ENCODE results near the gene ZYG11A. TPM values are rescaled to one million over a fixed set of nuclear protein-coding genes. Genes with fewer than 3 reads are reported as not detected.

The ZYG11A gene
- total and polyA plus RNA-seq, 2 of the 8 experiments (the other 6 are each of a cell fraction or from before 2014, with no cell fraction given): 0.89 to 2.6 TPM

DNA sequence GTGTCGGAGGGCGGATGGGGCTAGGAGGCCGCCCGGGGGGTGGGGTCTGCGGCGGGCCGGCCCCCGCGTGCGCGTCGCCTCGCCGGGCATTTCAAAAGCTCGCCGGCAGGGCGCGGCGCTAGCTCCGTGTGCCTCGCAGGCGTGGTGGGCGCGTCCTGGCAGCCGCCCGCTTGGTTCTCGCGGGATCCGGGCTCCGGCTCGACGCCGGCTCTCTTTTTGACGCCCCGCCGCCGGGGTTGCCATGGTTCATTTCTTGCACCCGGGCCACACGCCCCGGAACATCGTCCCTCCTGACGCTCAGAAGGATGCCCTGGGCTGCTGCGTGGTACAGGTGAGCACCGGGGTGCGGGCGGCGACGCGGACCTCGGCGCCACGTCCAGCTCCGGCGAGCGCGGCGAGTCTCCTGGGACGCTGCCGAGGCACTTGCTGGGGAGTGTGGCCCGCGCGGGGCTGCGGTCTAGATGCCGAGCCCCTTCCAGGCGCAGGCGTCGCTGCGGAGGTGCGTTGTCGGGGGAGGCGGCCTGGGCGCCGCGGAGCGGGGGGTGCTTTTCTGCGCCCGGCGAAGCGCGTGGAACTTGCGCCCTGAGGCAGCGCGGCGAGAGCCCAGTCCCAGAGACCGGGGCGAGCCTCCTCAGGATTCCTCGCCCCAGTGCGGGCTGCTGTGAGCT lies at the start of gene ZYG11A (continued):
- TF ChIP-seq, protein P1, sequence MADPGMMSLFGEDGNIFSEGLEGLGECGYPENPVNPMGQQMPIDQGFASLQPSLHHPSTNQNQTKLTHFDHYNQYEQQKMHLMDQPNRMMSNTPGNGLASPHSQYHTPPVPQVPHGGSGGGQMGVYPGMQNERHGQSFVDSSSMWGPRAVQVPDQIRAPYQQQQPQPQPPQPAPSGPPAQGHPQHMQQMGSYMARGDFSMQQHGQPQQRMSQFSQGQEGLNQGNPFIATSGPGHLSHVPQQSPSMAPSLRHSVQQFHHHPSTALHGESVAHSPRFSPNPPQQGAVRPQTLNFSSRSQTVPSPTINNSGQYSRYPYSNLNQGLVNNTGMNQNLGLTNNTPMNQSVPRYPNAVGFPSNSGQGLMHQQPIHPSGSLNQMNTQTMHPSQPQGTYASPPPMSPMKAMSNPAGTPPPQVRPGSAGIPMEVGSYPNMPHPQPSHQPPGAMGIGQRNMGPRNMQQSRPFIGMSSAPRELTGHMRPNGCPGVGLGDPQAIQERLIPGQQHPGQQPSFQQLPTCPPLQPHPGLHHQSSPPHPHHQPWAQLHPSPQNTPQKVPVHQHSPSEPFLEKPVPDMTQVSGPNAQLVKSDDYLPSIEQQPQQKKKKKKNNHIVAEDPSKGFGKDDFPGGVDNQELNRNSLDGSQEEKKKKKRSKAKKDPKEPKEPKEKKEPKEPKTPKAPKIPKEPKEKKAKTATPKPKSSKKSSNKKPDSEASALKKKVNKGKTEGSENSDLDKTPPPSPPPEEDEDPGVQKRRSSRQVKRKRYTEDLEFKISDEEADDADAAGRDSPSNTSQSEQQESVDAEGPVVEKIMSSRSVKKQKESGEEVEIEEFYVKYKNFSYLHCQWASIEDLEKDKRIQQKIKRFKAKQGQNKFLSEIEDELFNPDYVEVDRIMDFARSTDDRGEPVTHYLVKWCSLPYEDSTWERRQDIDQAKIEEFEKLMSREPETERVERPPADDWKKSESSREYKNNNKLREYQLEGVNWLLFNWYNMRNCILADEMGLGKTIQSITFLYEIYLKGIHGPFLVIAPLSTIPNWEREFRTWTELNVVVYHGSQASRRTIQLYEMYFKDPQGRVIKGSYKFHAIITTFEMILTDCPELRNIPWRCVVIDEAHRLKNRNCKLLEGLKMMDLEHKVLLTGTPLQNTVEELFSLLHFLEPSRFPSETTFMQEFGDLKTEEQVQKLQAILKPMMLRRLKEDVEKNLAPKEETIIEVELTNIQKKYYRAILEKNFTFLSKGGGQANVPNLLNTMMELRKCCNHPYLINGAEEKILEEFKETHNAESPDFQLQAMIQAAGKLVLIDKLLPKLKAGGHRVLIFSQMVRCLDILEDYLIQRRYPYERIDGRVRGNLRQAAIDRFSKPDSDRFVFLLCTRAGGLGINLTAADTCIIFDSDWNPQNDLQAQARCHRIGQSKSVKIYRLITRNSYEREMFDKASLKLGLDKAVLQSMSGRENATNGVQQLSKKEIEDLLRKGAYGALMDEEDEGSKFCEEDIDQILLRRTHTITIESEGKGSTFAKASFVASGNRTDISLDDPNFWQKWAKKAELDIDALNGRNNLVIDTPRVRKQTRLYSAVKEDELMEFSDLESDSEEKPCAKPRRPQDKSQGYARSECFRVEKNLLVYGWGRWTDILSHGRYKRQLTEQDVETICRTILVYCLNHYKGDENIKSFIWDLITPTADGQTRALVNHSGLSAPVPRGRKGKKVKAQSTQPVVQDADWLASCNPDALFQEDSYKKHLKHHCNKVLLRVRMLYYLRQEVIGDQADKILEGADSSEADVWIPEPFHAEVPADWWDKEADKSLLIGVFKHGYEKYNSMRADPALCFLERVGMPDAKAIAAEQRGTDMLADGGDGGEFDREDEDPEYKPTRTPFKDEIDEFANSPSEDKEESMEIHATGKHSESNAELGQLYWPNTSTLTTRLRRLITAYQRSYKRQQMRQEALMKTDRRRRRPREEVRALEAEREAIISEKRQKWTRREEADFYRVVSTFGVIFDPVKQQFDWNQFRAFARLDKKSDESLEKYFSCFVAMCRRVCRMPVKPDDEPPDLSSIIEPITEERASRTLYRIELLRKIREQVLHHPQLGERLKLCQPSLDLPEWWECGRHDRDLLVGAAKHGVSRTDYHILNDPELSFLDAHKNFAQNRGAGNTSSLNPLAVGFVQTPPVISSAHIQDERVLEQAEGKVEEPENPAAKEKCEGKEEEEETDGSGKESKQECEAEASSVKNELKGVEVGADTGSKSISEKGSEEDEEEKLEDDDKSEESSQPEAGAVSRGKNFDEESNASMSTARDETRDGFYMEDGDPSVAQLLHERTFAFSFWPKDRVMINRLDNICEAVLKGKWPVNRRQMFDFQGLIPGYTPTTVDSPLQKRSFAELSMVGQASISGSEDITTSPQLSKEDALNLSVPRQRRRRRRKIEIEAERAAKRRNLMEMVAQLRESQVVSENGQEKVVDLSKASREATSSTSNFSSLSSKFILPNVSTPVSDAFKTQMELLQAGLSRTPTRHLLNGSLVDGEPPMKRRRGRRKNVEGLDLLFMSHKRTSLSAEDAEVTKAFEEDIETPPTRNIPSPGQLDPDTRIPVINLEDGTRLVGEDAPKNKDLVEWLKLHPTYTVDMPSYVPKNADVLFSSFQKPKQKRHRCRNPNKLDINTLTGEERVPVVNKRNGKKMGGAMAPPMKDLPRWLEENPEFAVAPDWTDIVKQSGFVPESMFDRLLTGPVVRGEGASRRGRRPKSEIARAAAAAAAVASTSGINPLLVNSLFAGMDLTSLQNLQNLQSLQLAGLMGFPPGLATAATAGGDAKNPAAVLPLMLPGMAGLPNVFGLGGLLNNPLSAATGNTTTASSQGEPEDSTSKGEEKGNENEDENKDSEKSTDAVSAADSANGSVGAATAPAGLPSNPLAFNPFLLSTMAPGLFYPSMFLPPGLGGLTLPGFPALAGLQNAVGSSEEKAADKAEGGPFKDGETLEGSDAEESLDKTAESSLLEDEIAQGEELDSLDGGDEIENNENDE (IDR thresholded peaks at IDR 0.05; ENCODE audit: insufficient replicate concordance, low read length): no peak
- peak; percentile 68 for TF ChIP-seq EZH2 (IDR thresholded peaks at IDR 0.05; ENCODE audit: low read depth, low read length, severe bottlenecking)
- no peak for TF ChIP-seq SUZ12 (IDR thresholded peaks at IDR 0.05; ENCODE audit: low read length)
- no peak for TF ChIP-seq MAFK (IDR thresholded peaks at IDR 0.05; ENCODE audit: low read depth, low read length)
- TF ChIP-seq KDM4A (IDR thresholded peaks at IDR 0.05; ENCODE audit: low read depth, low read length, severe bottlenecking): peak; percentile 96
- TF ChIP-seq, protein P2, sequence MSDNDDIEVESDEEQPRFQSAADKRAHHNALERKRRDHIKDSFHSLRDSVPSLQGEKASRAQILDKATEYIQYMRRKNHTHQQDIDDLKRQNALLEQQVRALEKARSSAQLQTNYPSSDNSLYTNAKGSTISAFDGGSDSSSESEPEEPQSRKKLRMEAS (IDR thresholded peaks at IDR 0.05): peak; percentile 97
- peak; percentile 96 for TF ChIP-seq CHD2 (IDR thresholded peaks at IDR 0.05; ENCODE audit: low read length)
- TF ChIP-seq POU5F1 (IDR thresholded peaks at IDR 0.05; ENCODE audit: low read depth, low read length): no peak
- TF ChIP-seq SAP30 (IDR thresholded peaks at IDR 0.05; ENCODE audit: insufficient read depth, insufficient replicate concordance, low read length): no peak
- no peak for TF ChIP-seq TCF12 (IDR thresholded peaks at IDR 0.05; ENCODE audit: low read depth, low read length)
